ENCODE results near the gene MED22.
A peak's percentile ranks its signal among the peaks of the same experiment; 100 is the strongest.

Gene MED22

DNA sequence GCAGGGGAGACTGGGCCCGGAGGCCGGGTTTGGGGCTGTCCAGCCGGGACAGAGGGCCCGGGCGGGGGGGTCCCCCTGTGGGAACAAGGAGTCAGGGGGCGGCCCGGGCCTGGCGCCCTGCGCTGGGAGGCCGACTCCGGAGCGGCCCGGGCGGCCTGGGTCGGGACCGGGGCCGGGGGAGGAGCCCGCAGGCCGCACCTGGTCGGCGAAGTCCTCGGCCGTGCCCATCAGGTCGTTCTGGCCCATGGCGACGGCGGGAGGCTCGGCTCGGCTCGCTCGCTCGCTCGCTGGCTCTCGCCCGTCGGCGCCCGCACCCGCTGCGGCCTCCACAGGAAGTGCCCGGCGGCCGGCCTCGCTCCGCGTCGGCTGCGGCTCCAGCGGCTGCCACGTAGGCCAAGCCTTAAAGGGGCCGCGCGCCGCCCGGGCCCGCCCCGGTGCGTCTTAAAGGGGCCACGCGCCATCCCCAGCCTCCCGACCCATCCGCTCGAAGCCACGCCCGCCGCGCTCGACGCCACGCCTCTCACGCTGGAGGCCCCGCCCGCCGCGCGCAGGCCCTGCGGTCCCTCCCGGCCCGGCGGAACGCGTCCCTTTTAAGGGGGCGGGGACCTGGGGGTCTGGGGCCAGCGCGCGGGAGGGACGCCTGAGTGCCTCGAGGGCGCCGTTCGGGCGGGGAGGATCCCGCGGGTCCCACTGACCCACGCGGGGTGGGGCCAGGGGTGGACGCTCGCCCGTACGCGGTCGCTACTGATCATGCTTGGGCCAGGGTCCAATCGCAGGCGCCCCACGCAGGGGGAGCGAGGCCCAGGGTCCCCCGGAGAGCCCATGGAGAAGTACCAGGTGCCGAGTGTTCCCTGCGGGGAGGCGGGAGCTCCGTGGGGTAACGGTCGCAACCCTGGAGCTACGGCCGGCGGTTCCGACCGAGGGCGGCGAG, 28.1 kb upstream of the MED22 start, which contains the start of the genes STKLD1 and SURF4:
STKLD1 (plus strand) TSS at position 643 of the 931 bp plus-strand sequence; CDS start at position 751, 108 bp downstream.
SURF4 (minus strand) TSS at position 337 of the 931 bp plus-strand sequence; CDS start at position 246, 91 bp downstream.
- peaks cover 17% of the 10 kb centered on the region; the same call in 1 of the 2 replicates for H4K20me1 ChIP-seq (ENCODE audit: insufficient read depth, low read length)
- peak within 1 kb of the TSS; percentile 94 for H3K4me2 ChIP-seq (ENCODE audit: low read depth, low read length)
- no peaks in the 10 kb centered on the region; the same call in 1 of the 2 replicates for H3K36me3 ChIP-seq (replicated peaks; ENCODE audit: insufficient read depth, low read length)
- no peaks in the 10 kb centered on the region for H3K9me3 ChIP-seq (replicated peaks; ENCODE audit: insufficient read depth, low read length)
- H3K9me2 ChIP-seq (replicated peaks; ENCODE audit: insufficient read depth, low read length): no peaks in the 10 kb centered on the region
- H3K27me3 ChIP-seq (replicated peaks; ENCODE audit: insufficient read depth, low read length): peaks cover 29% of the 10 kb centered on the region
- H3K4me3 ChIP-seq (ENCODE audit: low read length): peak within 1 kb of the TSS; percentile 99
- no peaks in the 10 kb centered on the region for H3F3A ChIP-seq (ENCODE audit: insufficient read depth, low read length)
- peak within 1 kb of the TSS; percentile 98 for H2AFZ ChIP-seq (ENCODE audit: low read length)
- H3K27ac ChIP-seq (ENCODE audit: low read length): peak within 1 kb of the TSS; percentile 32; the same call in 1 of the 2 replicates
- peaks cover 47% of the 10 kb centered on the region for H3K79me2 ChIP-seq (ENCODE audit: low read length)
- TF ChIP-seq, protein P1, sequence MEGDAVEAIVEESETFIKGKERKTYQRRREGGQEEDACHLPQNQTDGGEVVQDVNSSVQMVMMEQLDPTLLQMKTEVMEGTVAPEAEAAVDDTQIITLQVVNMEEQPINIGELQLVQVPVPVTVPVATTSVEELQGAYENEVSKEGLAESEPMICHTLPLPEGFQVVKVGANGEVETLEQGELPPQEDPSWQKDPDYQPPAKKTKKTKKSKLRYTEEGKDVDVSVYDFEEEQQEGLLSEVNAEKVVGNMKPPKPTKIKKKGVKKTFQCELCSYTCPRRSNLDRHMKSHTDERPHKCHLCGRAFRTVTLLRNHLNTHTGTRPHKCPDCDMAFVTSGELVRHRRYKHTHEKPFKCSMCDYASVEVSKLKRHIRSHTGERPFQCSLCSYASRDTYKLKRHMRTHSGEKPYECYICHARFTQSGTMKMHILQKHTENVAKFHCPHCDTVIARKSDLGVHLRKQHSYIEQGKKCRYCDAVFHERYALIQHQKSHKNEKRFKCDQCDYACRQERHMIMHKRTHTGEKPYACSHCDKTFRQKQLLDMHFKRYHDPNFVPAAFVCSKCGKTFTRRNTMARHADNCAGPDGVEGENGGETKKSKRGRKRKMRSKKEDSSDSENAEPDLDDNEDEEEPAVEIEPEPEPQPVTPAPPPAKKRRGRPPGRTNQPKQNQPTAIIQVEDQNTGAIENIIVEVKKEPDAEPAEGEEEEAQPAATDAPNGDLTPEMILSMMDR (IDR thresholded peaks at IDR 0.05; ENCODE audit: low read length): no peak
- TF ChIP-seq EZH2phosphoT487 (IDR thresholded peaks at IDR 0.05; ENCODE audit: low read length) (no peak), EZH2 (optimal IDR thresholded peaks at IDR 0.05; ENCODE audit: low read depth, low read length) (no peak)
- DNase-seq: peak; percentile 96
- no peaks in the 10 kb centered on the region for H3K4me1 ChIP-seq (ENCODE audit: low read length)
- peak within 1 kb of the TSS; percentile 95 for H3K9ac ChIP-seq (ENCODE audit: low read length)

DNA sequence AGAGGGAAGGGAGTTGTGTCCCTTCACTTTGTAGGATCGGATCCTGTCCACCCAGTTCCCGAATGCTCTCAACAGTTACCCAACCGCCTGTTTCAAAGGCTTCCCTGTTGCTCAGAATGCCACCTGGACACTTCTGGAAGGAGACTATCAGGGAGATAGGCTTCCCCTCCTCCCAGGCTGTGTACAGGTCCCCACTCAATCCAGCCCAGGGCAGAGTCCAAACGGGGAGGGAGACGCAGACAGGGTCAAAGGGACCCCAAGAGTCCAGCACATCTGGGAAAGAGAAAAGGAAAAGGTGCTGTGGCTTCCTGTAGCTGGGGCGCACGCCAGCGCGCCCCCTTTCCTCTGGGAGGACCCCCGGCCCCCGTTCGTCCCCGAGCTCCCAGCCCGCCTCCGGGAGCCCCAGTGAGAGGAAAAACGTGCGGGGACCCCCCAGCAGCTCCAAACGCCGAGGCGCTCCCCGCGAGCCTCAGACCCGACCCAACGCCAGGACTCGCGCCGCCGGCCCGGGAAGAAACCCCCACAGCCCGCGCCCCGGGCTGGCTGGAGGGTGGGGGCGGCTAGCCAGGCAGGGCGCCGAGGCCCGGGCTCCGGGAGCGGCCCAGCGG, 27.3 kb upstream of the MED22 start:
- peak; percentile 40 for DNase-seq
- peaks cover 26% of the 10 kb centered on the region for H3K27me3 ChIP-seq (replicated peaks; ENCODE audit: insufficient read depth, low read length)
- H4K20me1 ChIP-seq (ENCODE audit: insufficient read depth, low read length): peaks cover 24% of the 10 kb centered on the region
- no peaks in the 10 kb centered on the region for H3K9me3 ChIP-seq (replicated peaks; ENCODE audit: insufficient read depth, low read length)
- peak overlapping the region; percentile 32; the same call in 1 of the 2 replicates for H3K27ac ChIP-seq (ENCODE audit: low read length)
- no peaks in the 10 kb centered on the region; the same call in 1 of the 2 replicates for H3K36me3 ChIP-seq (replicated peaks; ENCODE audit: insufficient read depth, low read length)
- H3F3A ChIP-seq (ENCODE audit: insufficient read depth, low read length): no peaks in the 10 kb centered on the region
- peak overlapping the region; percentile 38; the same call in 1 of the 2 replicates for H2AFZ ChIP-seq (ENCODE audit: low read length)
- H3K4me3 ChIP-seq (ENCODE audit: low read length): peak overlapping the region; percentile 99
- TF ChIP-seq EZH2phosphoT487 (IDR thresholded peaks at IDR 0.05; ENCODE audit: low read length): no peak
- no peak for TF ChIP-seq EZH2 (optimal IDR thresholded peaks at IDR 0.05; ENCODE audit: low read depth, low read length)
- TF ChIP-seq, protein P1 (IDR thresholded peaks at IDR 0.05; ENCODE audit: low read length): 0 out of 2 replicates have a peak, but pooled peaks have one; percentile 6
- H3K4me1 ChIP-seq (ENCODE audit: low read length): no peaks in the 10 kb centered on the region
- H3K9ac ChIP-seq (ENCODE audit: low read length): peak overlapping the region; percentile 95
- H3K9me2 ChIP-seq (replicated peaks; ENCODE audit: insufficient read depth, low read length): no peaks in the 10 kb centered on the region
- peaks cover 55% of the 10 kb centered on the region for H3K79me2 ChIP-seq (ENCODE audit: low read length)
- peak overlapping the region; percentile 91 for H3K4me2 ChIP-seq (ENCODE audit: low read depth, low read length)

DNA sequence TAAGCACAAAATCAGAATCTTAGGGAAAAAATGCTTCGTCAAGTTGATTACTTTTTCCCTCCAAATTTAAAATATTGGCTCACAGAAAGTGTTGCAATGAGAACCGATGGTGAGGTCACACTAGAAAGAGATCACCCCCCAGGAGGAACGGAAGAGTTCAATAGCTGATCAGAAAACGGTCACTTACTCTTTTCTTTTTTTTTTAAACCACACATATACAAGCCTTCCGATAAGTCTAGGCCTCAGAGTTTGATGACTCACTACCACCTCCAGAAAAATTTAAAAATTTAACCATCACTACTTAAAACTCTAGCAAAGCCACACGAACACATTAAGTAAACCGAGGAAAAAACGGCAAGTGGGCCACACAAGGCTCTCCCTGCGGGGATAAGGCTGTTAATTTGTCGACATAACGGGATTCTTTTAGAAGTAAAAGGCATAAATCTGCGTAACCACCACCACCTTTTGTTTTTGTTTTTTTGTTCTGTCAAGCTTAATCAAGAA, 26.7 kb upstream of the MED22 start:
- Histone ChIP-seq H3K4me2 (ENCODE audit: low read depth, low read length) (peak overlapping the region; percentile 91), H3K79me2 (ENCODE audit: low read length) (peaks cover 61% of the 10 kb centered on the region), H3K27me3 (replicated peaks; ENCODE audit: insufficient read depth, low read length) (peaks cover 26% of the 10 kb centered on the region), H3K36me3 (replicated peaks; ENCODE audit: insufficient read depth, low read length) (no peaks in the 10 kb centered on the region; the same call in 1 of the 2 replicates), H3F3A (ENCODE audit: insufficient read depth, low read length) (no peaks in the 10 kb centered on the region), H3K9ac (ENCODE audit: low read length) (peak overlapping the region; percentile 95), H4K20me1 (ENCODE audit: insufficient read depth, low read length) (peaks cover 28% of the 10 kb centered on the region), H3K4me1 (ENCODE audit: low read length) (no peaks in the 10 kb centered on the region), H3K27ac (ENCODE audit: low read length) (no peak overlapping the region), H2AFZ (ENCODE audit: low read length) (no peak overlapping the region), H3K9me2 (replicated peaks; ENCODE audit: insufficient read depth, low read length) (no peaks in the 10 kb centered on the region), H3K4me3 (ENCODE audit: low read length) (peak overlapping the region; percentile 99), H3K9me3 (replicated peaks; ENCODE audit: insufficient read depth, low read length) (no peaks in the 10 kb centered on the region)
- peak; percentile 6 for DNase-seq
- TF ChIP-seq EZH2 (optimal IDR thresholded peaks at IDR 0.05; ENCODE audit: low read depth, low read length): no peak
- no peak for TF ChIP-seq EZH2phosphoT487 (IDR thresholded peaks at IDR 0.05; ENCODE audit: low read length)
- TF ChIP-seq, protein P1 (IDR thresholded peaks at IDR 0.05; ENCODE audit: low read length): no peak
